HFF-Myc (cell line): ENCODE measurements around the gene EIF4E2.

Experiments
- DNase-seq: peaks from one replicate; pipeline ENCODE4 v3.0.0-alpha.2; 2011; ENCODE audit warnings: low read depth; ENCODE audit errors: extremely low read depth
- H3K4me3 ChIP-seq: replicated peaks from 2 replicates; pipeline ENCODE4 v1.5.1; 2011; ENCODE audit warnings: low read depth, mild to moderate bottlenecking, control low read depth, low read length
- CTCF ChIP-seq: IDR thresholded peaks from 2 replicates; pipeline ENCODE4 v1.5.1; 2012; ENCODE audit warnings: mild to moderate bottlenecking, low read depth, low read length, control low read depth; ENCODE audit errors: missing control alignments

Gene EIF4E2

GRCh38 chr2:232504438-232504837, 46.1 kb upstream of the EIF4E2 start:
- no peak for DNase-seq
- no peak for TF ChIP-seq CTCF

GRCh38 chr2:232505856-232506255, 44.6 kb upstream of the EIF4E2 start:
- no peak for DNase-seq
- H3K4me3 ChIP-seq: no peak overlapping the region
- no peak for TF ChIP-seq CTCF

More at GRCh38 chr2:232504438-232504837, 46.1 kb upstream of the EIF4E2 start:
- H3K4me3 ChIP-seq: no peak overlapping the region

- DNase-seq: no peak
- no peak for TF ChIP-seq CTCF
- H3K4me3 ChIP-seq: no peak overlapping the region
Measured at GRCh38 chr2:232506709-232507108, 43.8 kb upstream of the EIF4E2 start.

- DNase-seq: no peak
- TF ChIP-seq CTCF: no peak
- no peak overlapping the region for H3K4me3 ChIP-seq
Measured at GRCh38 chr2:232508251-232508650, 42.2 kb upstream of the EIF4E2 start.

GRCh38 chr2:232511336-232511890, 39.1 kb upstream of the EIF4E2 start:
- no peak overlapping the region for H3K4me3 ChIP-seq
- TF ChIP-seq CTCF: no peak
- no peak for DNase-seq

GRCh38 chr2:232512602-232513001, 37.9 kb upstream of the EIF4E2 start:
- DNase-seq: no peak
- no peak for TF ChIP-seq CTCF
- H3K4me3 ChIP-seq: no peak overlapping the region

- H3K4me3 ChIP-seq: no peak overlapping the region
- TF ChIP-seq CTCF: no peak
- no peak for DNase-seq
Measured at GRCh38 chr2:232513353-232513752, 37.1 kb upstream of the EIF4E2 start.
